Measurements from ENCODE around the gene STX10.
"Not testable (repeated sequence)": the region's sequence is repeated elsewhere in the genome, so short reads cannot be mapped to it uniquely, and the experiment has no call there.

The STX10 gene

GRCh38 chr19:13152356-13152973 lies 2.3 kb upstream of the STX10 start:
- no peak for TF ChIP-seq CTCF (IDR thresholded peaks at IDR 0.05)
- Histone ChIP-seq H3K27me3 (ENCODE audit: control insufficient read depth, insufficient read depth, low read length) (no peaks in the 10 kb centered on the region), H3K27ac (peak overlapping the region; percentile 100), H3K4me2 (ENCODE audit: low read length) (peak overlapping the region; percentile 99), H2AFZ (peak overlapping the region; percentile 62), H3K9me3 (ENCODE audit: control insufficient read depth, low read length) (no peaks in the 10 kb centered on the region), H3K36me3 (ENCODE audit: control insufficient read depth, insufficient read depth, low read length) (peaks cover 3% of the 10 kb centered on the region), H3K4me3 (ENCODE audit: low read depth, low read length) (peak overlapping the region; percentile 98), H3K4me1 (peaks cover 12% of the 10 kb centered on the region), H3K79me2 (peaks cover 13% of the 10 kb centered on the region), H3K9ac (peak overlapping the region; percentile 96)

GRCh38 chr19:13151605-13152355 lies 1.6 kb upstream of the STX10 start:
- Histone ChIP-seq H3K4me3 (ENCODE audit: low read depth, low read length) (peak overlapping the region; percentile 98), H3K4me2 (ENCODE audit: low read length) (peak overlapping the region; percentile 99), H3K4me1 (peaks cover 9% of the 10 kb centered on the region), H3K79me2 (peaks cover 13% of the 10 kb centered on the region), H3K36me3 (ENCODE audit: control insufficient read depth, insufficient read depth, low read length) (peaks cover 3% of the 10 kb centered on the region), H3K27me3 (ENCODE audit: control insufficient read depth, insufficient read depth, low read length) (no peaks in the 10 kb centered on the region), H3K9ac (peak overlapping the region; percentile 100), H3K27ac (peak overlapping the region; percentile 100), H2AFZ (peak overlapping the region; percentile 62), H3K9me3 (ENCODE audit: control insufficient read depth, low read length) (no peaks in the 10 kb centered on the region)
- peak; percentile 26 for TF ChIP-seq CTCF (IDR thresholded peaks at IDR 0.05)

- Histone ChIP-seq H3K9me3 (ENCODE audit: control insufficient read depth, low read length) (no peaks in the 10 kb centered on the region), H3K4me2 (ENCODE audit: low read length) (peak overlapping the region; percentile 91), H3K9ac (peak overlapping the region; percentile 100), H3K36me3 (ENCODE audit: control insufficient read depth, insufficient read depth, low read length) (peaks cover 3% of the 10 kb centered on the region), H3K4me1 (peaks cover 7% of the 10 kb centered on the region), H2AFZ (peak overlapping the region; percentile 89), H3K4me3 (ENCODE audit: low read depth, low read length) (peak overlapping the region; percentile 98), H3K79me2 (peaks cover 13% of the 10 kb centered on the region), H3K27ac (peak overlapping the region; percentile 100), H3K27me3 (ENCODE audit: control insufficient read depth, insufficient read depth, low read length) (no peaks in the 10 kb centered on the region)
- no peak for TF ChIP-seq CTCF (IDR thresholded peaks at IDR 0.05)
Measured at GRCh38 chr19:13150931-13151604, 893 bp upstream of the STX10 start.

- TF ChIP-seq CTCF (IDR thresholded peaks at IDR 0.05) = no peak
- peak overlapping the region; percentile 98 for H3K4me3 ChIP-seq (ENCODE audit: low read depth, low read length)
- peak overlapping the region; percentile 89 for H2AFZ ChIP-seq
- H3K79me2 ChIP-seq = peaks cover 13% of the 10 kb centered on the region
- no peaks in the 10 kb centered on the region for H3K4me1 ChIP-seq
- peak overlapping the region; percentile 86 for H3K4me2 ChIP-seq (ENCODE audit: low read length)
- H3K9me3 ChIP-seq (ENCODE audit: control insufficient read depth, low read length) = no peaks in the 10 kb centered on the region
- peaks cover 3% of the 10 kb centered on the region for H3K36me3 ChIP-seq (ENCODE audit: control insufficient read depth, insufficient read depth, low read length)
- peak overlapping the region; percentile 100 for H3K27ac ChIP-seq
- H3K9ac ChIP-seq = peak overlapping the region; percentile 12
- no peaks in the 10 kb centered on the region for H3K27me3 ChIP-seq (ENCODE audit: control insufficient read depth, insufficient read depth, low read length)
Measured at GRCh38 chr19:13149628-13150186, 468 bp downstream of the STX10 start.

GRCh38 chr19:13149173-13149627 lies 975 bp downstream of the STX10 start:
- Histone ChIP-seq H3K4me2 (ENCODE audit: low read length) (peak overlapping the region; percentile 86), H2AFZ (peak overlapping the region; percentile 89), H3K4me3 (ENCODE audit: low read depth, low read length) (peak overlapping the region; percentile 98), H3K79me2 (peaks cover 13% of the 10 kb centered on the region)
- not testable (repeated sequence) for H3K9me3 ChIP-seq (ENCODE audit: control insufficient read depth, low read length); H3K9ac ChIP-seq; H3K27ac ChIP-seq; H3K27me3 ChIP-seq (ENCODE audit: control insufficient read depth, insufficient read depth, low read length); H3K4me1 ChIP-seq; H3K36me3 ChIP-seq (ENCODE audit: control insufficient read depth, insufficient read depth, low read length)
